K562 (cell line): Measurements from ENCODE around the gene GRAMD1B. TPM values are rescaled to one million over a fixed set of nuclear protein-coding genes. Genes with fewer than 3 reads are reported as not detected.
A peak's percentile ranks its signal among the peaks of the same experiment; 100 is the strongest.

Source experiments
- ATAC-seq: fragments of 200-7000 bp; cut with Tn5 transposase; 3 replicates; pipeline ENCODE4 v1.9.1; 2020; ENCODE audit warnings: moderate library complexity
- BruUV-seq: library from RNA; stranded (reverse); fragments of 400-500 nt; replicated peaks from 2 replicates; lab custom pipeline; 2021; lab: Mats Ljungman, UMichigan
- CTCF ChIA-PET: fragments of 300-600 bp; formaldehyde crosslinking; extraction: SDS; loops from one replicate; lab custom pipeline; 2021; ENCODE audit warnings: low intra/inter-chr PET ratio; lab: Yijun Ruan, JAX
- POLR2A ChIA-PET: fragments of 300-600, 350-650 bp; sonication (Branson Sonifier 250); formaldehyde crosslinking; extraction: SDS; loops from one replicate; lab custom pipeline; 2021; ENCODE audit warnings: antibody characterized with exemption, inconsistent platforms; lab: Yijun Ruan, JAX
- DNase-seq, 4 experiments: peaks; one replicate each; pipeline versions ENCODE4 v3.0.0 to v3.0.0-alpha.2; 2011 to 2018; ENCODE audit warnings: low spot score in 3 of 4, mixed read lengths in 3 of 4; ENCODE audit errors: extremely low read depth in 1 of 4
- FAIRE-seq: peaks from 2 replicates; lab custom pipeline; 2011; peaks lifted over from hg19 to GRCh38; lab: Jason Lieb, UNC
- H2AFZ ChIP-seq: 2 replicates; pipeline ENCODE4 v1.6.0; 2011; ENCODE audit warnings: low read depth, low read length, control low read depth, inconsistent platforms
- H3K27ac ChIP-seq: fragments of 200-600 bp; 3 replicates; pipeline ENCODE4 v1.8.0; 2011; ENCODE audit warnings: low read depth, mild to moderate bottlenecking, control low read depth, inconsistent platforms, low read length, moderate library complexity, mixed read lengths; ENCODE audit errors: extremely low read depth
- H3K27me3 ChIP-seq, 2 experiments: fragments of 300-600 bp in 1 of 2; 2 replicates in 1 of 2; 3 replicates in 1 of 2; pipeline versions ENCODE4 v1.6.0 to v1.8.0; 2011; ENCODE audit warnings: inconsistent platforms in 2 of 2, low read length in 2 of 2, mild to moderate bottlenecking in 1 of 2, mixed read lengths in 1 of 2, moderate library complexity in 1 of 2; ENCODE audit not compliant: control insufficient read depth in 2 of 2, insufficient read depth in 2 of 2
- H3K36me3 ChIP-seq: fragments of 300-600 bp; 3 replicates; pipeline ENCODE4 v1.8.0; 2011; ENCODE audit warnings: mild to moderate bottlenecking, low read length, inconsistent platforms; ENCODE audit not compliant: control insufficient read depth, insufficient read depth
- H3K4me1 ChIP-seq, 2 experiments: fragments of 200-600 bp in 1 of 2; replicated peaks in 1 of 2; 2 replicates in 1 of 2; 3 replicates in 1 of 2; pipeline versions ENCODE4 v1.5.1 to v1.8.0; 2011; ENCODE audit warnings: inconsistent platforms in 2 of 2, low read length in 2 of 2, mild to moderate bottlenecking in 1 of 2, mixed read lengths in 1 of 2, moderate library complexity in 1 of 2; ENCODE audit not compliant: control insufficient read depth in 2 of 2, insufficient read depth in 2 of 2
- H3K4me2 ChIP-seq: 2 replicates; pipeline ENCODE4 v1.6.1; 2011; ENCODE audit warnings: low read length, control low read depth, inconsistent platforms, mixed read lengths; ENCODE audit not compliant: insufficient read depth
- H3K4me3 ChIP-seq: fragments of 200-600 bp; sonication (generic), shearing (Covaris generic); 2 replicates; pipeline ENCODE4 v1.5.1; 2016; ENCODE audit warnings: control low read depth, inconsistent platforms
- H3K79me2 ChIP-seq: fragments of 200-600 bp; 3 replicates; pipeline ENCODE4 v1.8.0; 2011; ENCODE audit warnings: low read length, inconsistent platforms; ENCODE audit not compliant: control insufficient read depth, insufficient read depth
- H3K9ac ChIP-seq, 2 experiments: 2 replicates each; pipeline versions ENCODE4 v1.6.0 to v1.6.1; 2011; ENCODE audit warnings: low read depth in 2 of 2, low read length in 2 of 2, control low read depth in 1 of 2, inconsistent platforms in 1 of 2, mild to moderate bottlenecking in 1 of 2, mixed read lengths in 1 of 2; ENCODE audit not compliant: insufficient read depth in 1 of 2
- H3K9me1 ChIP-seq: one replicate; pipeline ENCODE4 v1.6.0; 2011; ENCODE audit warnings: inconsistent platforms, mild to moderate bottlenecking, low read length, moderate library complexity; ENCODE audit not compliant: control insufficient read depth, insufficient read depth
- H3K9me3 ChIP-seq: replicated peaks from 2 replicates; pipeline ENCODE4 v1.5.1; 2011; ENCODE audit warnings: low read depth, low read length, inconsistent platforms; ENCODE audit not compliant: control insufficient read depth, insufficient read depth
- H4K20me1 ChIP-seq: replicated peaks from 2 replicates; pipeline ENCODE4 v1.6.1; 2011; ENCODE audit warnings: low read length, inconsistent platforms, mixed read lengths; ENCODE audit not compliant: control insufficient read depth, insufficient read depth
- EWSR1 ChIP-seq: fragments of 450-650 bp; IDR thresholded peaks from 2 replicates; pipeline ENCODE4 v1.6.1; 2018; ENCODE audit warnings: borderline replicate concordance, mild to moderate bottlenecking, low read depth, moderate library complexity; ENCODE audit not compliant: partially characterized antibody
- HDAC6 ChIP-seq: IDR thresholded peaks from 2 replicates; pipeline ENCODE4 v1.6.1; 2012; ENCODE audit warnings: low read depth, mild to moderate bottlenecking, control low read depth, inconsistent platforms, low read length, moderate library complexity
- MIER1 ChIP-seq: fragments of 450-650 bp; IDR thresholded peaks from 2 replicates; pipeline ENCODE4 v1.6.1; 2016; ENCODE audit warnings: antibody characterized with exemption, mild to moderate bottlenecking, low read depth
- NFYB ChIP-seq: IDR thresholded peaks from 2 replicates; pipeline ENCODE4 v1.6.1; 2011; ENCODE audit warnings: mild to moderate bottlenecking, moderate library complexity; ENCODE audit not compliant: insufficient read length; ENCODE audit errors: extremely low read depth
- PHB ChIP-seq: fragments of 250-450 bp; sonication (Bioruptor Pico); IDR thresholded peaks from 2 replicates; pipeline ENCODE4 v1.5.0; 2021
- SMC3 ChIP-seq: conservative IDR thresholded peaks from 2 replicates; pipeline ENCODE4 v1.6.1; 2011; ENCODE audit warnings: low read depth, low read length, improper control_type of control experiment; ENCODE audit not compliant: insufficient read depth
- WGBS: fragments of 100-300 bp; shearing (Covaris generic); methylation state at CpG from one replicate; pipeline ENCODE4 v1.1.6; 2016; ENCODE audit warnings: low coverage, mixed read lengths; ENCODE audit not compliant: insufficient coverage; ENCODE audit errors: missing lambda C conversion rate; 5-methylcytosine and 5-hydroxymethylcytosine counted together
- in situ Hi-C: fragments of 300-500 bp; cut with MboI; formaldehyde crosslinking; loops from 4 replicates; pipeline ENCODE4 v1.15.0; 2018; ENCODE audit warnings: inconsistent platforms, mixed read lengths
- intact Hi-C: fragments of 100-400 bp; cut with micrococcal nuclease; formaldehyde crosslinking; loops from 2 replicates; pipeline ENCODE4 v1.14.2; 2022
- polyA plus RNA-seq, 8 experiments: library from polyadenylated mRNA; depleted of rRNA in 4 of 8; stranded (reverse) in 5 of 8; unstranded in 3 of 8; fragments of >200 nt; fragmentation: Nextera tagmentation in 2 of 8; fragmentation: Illumina TruSeq in 1 of 8; extraction: Ambion mirVana in 2 of 8; extraction: Trizol in 1 of 8; gene quantifications; 2 replicates each; pipeline versions ENCODE4 v1.2.1 to v1.2.3, GENCODE V29; 2011 to 2014; ENCODE audit warnings: inconsistent platforms in 1 of 8, missing spikeins in 1 of 8
- total RNA-seq, 7 experiments: library from RNA; depleted of rRNA in 6 of 7; stranded (reverse); fragments of >200 nt in 6 of 7; fragmentation: Illumina TruSeq in 2 of 7; extraction: Trizol in 2 of 7; gene quantifications; 2 replicates each; pipeline versions ENCODE4 v1.2.1 to v1.2.3, GENCODE V29; 2011 to 2021; ENCODE audit warnings: low replicate concordance in 1 of 7

GRAMD1B gene
- total and polyA plus RNA-seq, 9 of the 15 experiments (the other 6 are each of a cell fraction or from before 2014, with no cell fraction given): 0.31 TPM; not detected in 8

DNA sequence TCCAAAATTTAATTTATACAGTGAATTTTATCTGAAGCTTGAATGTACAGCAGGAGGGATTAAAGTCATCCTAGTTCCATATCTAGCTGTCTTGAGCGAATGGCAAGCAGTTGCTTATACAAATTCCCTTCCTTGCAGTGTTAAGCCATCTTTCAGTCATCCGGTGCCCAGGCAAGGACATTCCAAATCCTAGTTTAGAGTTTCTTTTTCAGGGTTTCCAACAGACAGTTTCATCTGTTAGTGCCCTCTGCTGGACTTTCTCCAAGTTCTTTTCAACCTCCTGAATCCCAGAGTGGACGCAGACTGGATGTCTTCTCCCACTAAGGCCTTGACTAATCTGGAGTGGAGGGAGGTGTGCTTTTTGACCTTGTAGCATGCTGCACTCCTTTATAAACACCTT, 45.4 kb downstream of the GRAMD1B start:
- Histone ChIP-seq H3K9me1 (no peaks in the 10 kb centered on the region), H3K4me2 (no peak overlapping the region), H3K4me3 (no peak overlapping the region), H3K36me3 (no peaks in the 10 kb centered on the region), H3K4me1 (no peaks in the 10 kb centered on the region), H2AFZ (no peak overlapping the region), H3K9ac (no peak overlapping the region), H3K9me3 (no peaks in the 10 kb centered on the region), H4K20me1 (no peaks in the 10 kb centered on the region; the same call in 1 of the 2 replicates), H3K27ac (no peak overlapping the region), H3K79me2 (no peaks in the 10 kb centered on the region), H3K27me3 (no peaks in the 10 kb centered on the region)
- ChIA-PET CTCF (no interaction called here), POLR2A (no interaction called here)
- WGBS: 0% methylated on average over 3 of the region's 3 CpGs
- TF ChIP-seq HDAC6: no peak
- TF ChIP-seq NFYB: no peak
- TF ChIP-seq EWSR1: no peak
- TF ChIP-seq MIER1: no peak
- no peak for TF ChIP-seq PHB (CRISPR knock-in tag)
- no peak for TF ChIP-seq SMC3
- BruUV-seq: no TSS peak
- peak in 1 of 4 experiments; percentile 10 for DNase-seq
- no peak for FAIRE-seq
- intact Hi-C loops: no loop called here
- in situ Hi-C loops: loop anchor here (10.0 to 25.0 kb wide), 2 partner anchors 171 to 363 kb away; no protein-coding TSS in a partner anchor
- ATAC-seq: no peak
